OCI-LY3 (cell line): ENCODE results near the gene ALOX5.

Experiments used
- H2AFZ ChIP-seq: fragments of 200-600, 300-600 bp; shearing (Covaris generic); 2 replicates; pipeline ENCODE4 v1.6.0; 2014; ENCODE audit warnings: antibody characterized with exemption, low read depth, low read length
- H3K27ac ChIP-seq: fragments of 200-600, 300-600 bp; sonication (generic); 2 replicates; pipeline ENCODE4 v1.5.1; 2014; ENCODE audit warnings: mild to moderate bottlenecking, low read length, moderate library complexity, mixed read lengths
- H3K27me3 ChIP-seq: fragments of 200-600, 300-600 bp; sonication (generic); 2 replicates; pipeline ENCODE4 v1.6.1; 2014; ENCODE audit warnings: low read depth, low read length, mixed read lengths
- H3K36me3 ChIP-seq: fragments of 200-600, 300-600 bp; sonication (generic); replicated peaks from 2 replicates; pipeline ENCODE3; 2014; ENCODE audit warnings: low read depth, low read length, mixed read lengths
- H3K4me1 ChIP-seq: fragments of 300-600, 200-600 bp; sonication (generic); 2 replicates; pipeline ENCODE4 v1.6.1; 2014; ENCODE audit warnings: low read length, mixed read lengths
- H3K4me2 ChIP-seq: fragments of 200-600, 300-600 bp; sonication (generic); 2 replicates; pipeline ENCODE4 v1.6.1; 2014; ENCODE audit warnings: low read length, mixed read lengths
- H3K4me3 ChIP-seq: fragments of 300-600, 200-600 bp; sonication (generic); 2 replicates; pipeline ENCODE4 v1.5.1; 2014; ENCODE audit warnings: antibody characterized with exemption, mild to moderate bottlenecking, low read length, moderate library complexity
- H3K79me2 ChIP-seq: fragments of 300-600, 200-600 bp; shearing (Covaris generic); 2 replicates; pipeline ENCODE4 v1.6.1; 2014; ENCODE audit warnings: mild to moderate bottlenecking, low read length, mixed read lengths
- H3K9ac ChIP-seq: fragments of 300-600, 200-600 bp; shearing (Covaris generic); 2 replicates; pipeline ENCODE4 v1.6.0; 2014; ENCODE audit warnings: mild to moderate bottlenecking, low read length, moderate library complexity
- H3K9me3 ChIP-seq: fragments of 200-600, 300-600 bp; shearing (Covaris generic); 2 replicates; pipeline ENCODE4 v1.6.1; 2014; ENCODE audit warnings: low read length, mixed read lengths; ENCODE audit not compliant: insufficient read depth
- H4K20me1 ChIP-seq: fragments of 200-600, 300-600 bp; sonication (generic); 2 replicates; pipeline ENCODE4 v1.6.1; 2016; ENCODE audit warnings: low read length, mixed read lengths; ENCODE audit not compliant: insufficient read depth
- CTCF ChIP-seq: fragments of 200-600, 300-600 bp; sonication (generic); IDR thresholded peaks from 2 replicates; pipeline ENCODE4 v1.5.1; 2014; ENCODE audit warnings: antibody characterized with exemption, low read length, low read depth
- EZH2phosphoT487 ChIP-seq: fragments of 200-600 bp; shearing (Covaris generic); IDR thresholded peaks from 2 replicates; pipeline ENCODE4 v1.6.1; 2018; ENCODE audit warnings: antibody characterized with exemption, mixed run types, low read depth

The ALOX5 gene

GRCh38 chr10:45454859-45455258 is 80.8 kb downstream of the ALOX5 start:
- TF ChIP-seq EZH2phosphoT487 (no peak), CTCF (no peak)
- H4K20me1 ChIP-seq: no peaks in the 10 kb centered on the region
- no peak overlapping the region for H2AFZ ChIP-seq
- no peak overlapping the region for H3K27ac ChIP-seq
- H3K4me2 ChIP-seq: no peak overlapping the region
- H3K4me1 ChIP-seq: no peaks in the 10 kb centered on the region
- H3K9ac ChIP-seq: no peak overlapping the region
- H3K27me3 ChIP-seq: no peaks in the 10 kb centered on the region
- H3K79me2 ChIP-seq: no peaks in the 10 kb centered on the region
- H3K36me3 ChIP-seq: no peaks in the 10 kb centered on the region
- H3K9me3 ChIP-seq: no peaks in the 10 kb centered on the region
- H3K4me3 ChIP-seq: no peak overlapping the region

GRCh38 chr10:45456233-45456632 is 82.2 kb downstream of the ALOX5 start:
- Histone ChIP-seq H4K20me1 (no peaks in the 10 kb centered on the region), H3K9ac (no peak overlapping the region), H3K4me2 (no peak overlapping the region), H3K27me3 (no peaks in the 10 kb centered on the region), H3K4me3 (no peak overlapping the region), H3K4me1 (peaks cover 12% of the 10 kb centered on the region), H3K36me3 (no peaks in the 10 kb centered on the region), H3K79me2 (no peaks in the 10 kb centered on the region), H3K9me3 (no peaks in the 10 kb centered on the region), H2AFZ (no peak overlapping the region), H3K27ac (no peak overlapping the region)
- no peak for TF ChIP-seq EZH2phosphoT487
- TF ChIP-seq CTCF: no peak

- H3K4me1 ChIP-seq: peaks cover 18% of the 10 kb centered on the region
- H4K20me1 ChIP-seq: no peaks in the 10 kb centered on the region
- no peaks in the 10 kb centered on the region for H3K27me3 ChIP-seq
- no peaks in the 10 kb centered on the region for H3K79me2 ChIP-seq
- no peak overlapping the region for H3K9ac ChIP-seq
- no peaks in the 10 kb centered on the region for H3K9me3 ChIP-seq
- TF ChIP-seq CTCF: no peak
- TF ChIP-seq EZH2phosphoT487: no peak
- no peak overlapping the region for H3K4me3 ChIP-seq
- H3K27ac ChIP-seq: no peak overlapping the region
- H3K36me3 ChIP-seq: no peaks in the 10 kb centered on the region
- no peak overlapping the region for H3K4me2 ChIP-seq
- H2AFZ ChIP-seq: no peak overlapping the region
Measured at GRCh38 chr10:45456822-45457221, 82.8 kb downstream of the ALOX5 start.

GRCh38 chr10:45457487-45457886 is 83.5 kb downstream of the ALOX5 start:
- Histone ChIP-seq H3K79me2 (no peaks in the 10 kb centered on the region), H3K27me3 (no peaks in the 10 kb centered on the region), H3K36me3 (no peaks in the 10 kb centered on the region), H3K4me2 (no peak overlapping the region), H2AFZ (no peak overlapping the region), H4K20me1 (no peaks in the 10 kb centered on the region), H3K4me3 (no peak overlapping the region), H3K9ac (no peak overlapping the region), H3K4me1 (peaks cover 24% of the 10 kb centered on the region), H3K27ac (no peak overlapping the region), H3K9me3 (no peaks in the 10 kb centered on the region)
- TF ChIP-seq EZH2phosphoT487: no peak
- no peak for TF ChIP-seq CTCF
